ENCODE data around the gene SYT15.
"Not testable (repeated sequence)": the region's sequence is repeated elsewhere in the genome, so short reads cannot be mapped to it uniquely, and the experiment has no call there.

SYT15 gene

DNA sequence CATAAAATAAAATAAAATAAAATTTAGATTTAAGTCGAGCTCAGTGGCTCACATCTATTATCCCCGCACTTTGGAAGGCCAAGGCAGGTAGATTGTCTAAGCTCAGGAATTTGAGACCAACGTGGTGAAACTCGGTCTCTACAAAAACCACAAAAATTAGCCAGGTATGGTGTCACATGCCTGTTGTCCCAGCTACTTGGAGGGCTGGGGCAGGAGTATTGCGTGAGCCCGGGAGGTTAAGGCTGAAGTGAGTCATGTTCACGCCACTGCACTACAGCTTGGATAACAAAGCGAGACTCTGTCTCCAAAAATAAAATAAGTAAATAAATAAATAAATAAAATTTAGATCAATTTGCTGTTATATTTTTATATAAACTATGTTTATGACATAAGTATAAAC lies 12.1 kb downstream of the SYT15 start:
- DNase-seq; H3K4me1 ChIP-seq (ENCODE audit: low read length); H2AFZ ChIP-seq (ENCODE audit: low read length); H4K20me1 ChIP-seq (ENCODE audit: insufficient read depth, low read length); H3K36me3 ChIP-seq (replicated peaks; ENCODE audit: insufficient read depth, low read length); H3K9me2 ChIP-seq (replicated peaks; ENCODE audit: insufficient read depth, low read length); H3K9ac ChIP-seq (ENCODE audit: low read length); H3K9me3 ChIP-seq (replicated peaks; ENCODE audit: insufficient read depth, low read length); H3K4me3 ChIP-seq (ENCODE audit: low read length); H3F3A ChIP-seq (ENCODE audit: insufficient read depth, low read length); H3K27ac ChIP-seq (ENCODE audit: low read length); H3K27me3 ChIP-seq (replicated peaks; ENCODE audit: insufficient read depth, low read length); H3K79me2 ChIP-seq (ENCODE audit: low read length); H3K4me2 ChIP-seq (ENCODE audit: low read depth, low read length): not testable (repeated sequence)

- H3K4me3 ChIP-seq (ENCODE audit: low read length); H3K36me3 ChIP-seq (replicated peaks; ENCODE audit: insufficient read depth, low read length); H3K27ac ChIP-seq (ENCODE audit: low read length); H3K4me1 ChIP-seq (ENCODE audit: low read length); H3K79me2 ChIP-seq (ENCODE audit: low read length); H3K27me3 ChIP-seq (replicated peaks; ENCODE audit: insufficient read depth, low read length); DNase-seq; H2AFZ ChIP-seq (ENCODE audit: low read length); H3K9me2 ChIP-seq (replicated peaks; ENCODE audit: insufficient read depth, low read length); H3K9ac ChIP-seq (ENCODE audit: low read length); H3K9me3 ChIP-seq (replicated peaks; ENCODE audit: insufficient read depth, low read length); H3K4me2 ChIP-seq (ENCODE audit: low read depth, low read length); H3F3A ChIP-seq (ENCODE audit: insufficient read depth, low read length); H4K20me1 ChIP-seq (ENCODE audit: insufficient read depth, low read length): not testable (repeated sequence)
These were observed 14.4 kb downstream of the SYT15 start for GRCh38 chr10:46593307-46593706.

DNA sequence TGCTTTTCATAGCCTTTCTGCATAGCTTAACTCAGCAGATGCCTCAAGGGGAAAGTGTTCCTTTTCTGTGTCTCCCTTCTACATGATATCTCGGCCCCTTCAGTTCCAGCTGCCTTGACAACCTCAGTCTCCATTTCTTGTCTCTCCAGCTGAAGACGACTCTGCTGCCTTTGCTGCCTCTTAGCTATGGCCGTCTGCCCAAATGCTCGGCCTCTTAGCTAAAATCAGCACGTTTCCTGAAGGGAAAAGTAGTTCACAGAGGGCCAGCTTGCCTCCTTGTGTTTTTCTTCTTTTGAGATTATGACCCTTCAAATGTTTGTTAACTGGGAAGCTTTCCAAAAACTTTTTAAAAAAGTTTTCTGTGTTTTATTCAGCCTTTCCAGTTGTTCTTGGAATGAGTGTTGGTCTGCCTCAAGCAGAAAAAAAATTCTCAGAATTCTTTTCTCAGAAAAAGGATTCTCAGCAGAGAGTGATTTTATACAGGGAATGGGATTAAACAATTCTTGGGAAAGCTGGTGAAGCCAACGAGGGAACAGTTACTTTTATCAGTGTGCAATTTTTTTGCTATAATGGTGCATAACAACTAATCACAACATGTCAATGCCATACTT lies 15.6 kb downstream of the SYT15 start:
- H3K9ac ChIP-seq (ENCODE audit: low read length); H4K20me1 ChIP-seq (ENCODE audit: insufficient read depth, low read length); H3F3A ChIP-seq (ENCODE audit: insufficient read depth, low read length); H3K4me1 ChIP-seq (ENCODE audit: low read length); H3K27ac ChIP-seq (ENCODE audit: low read length); H3K79me2 ChIP-seq (ENCODE audit: low read length); H2AFZ ChIP-seq (ENCODE audit: low read length); H3K9me3 ChIP-seq (replicated peaks; ENCODE audit: insufficient read depth, low read length); H3K9me2 ChIP-seq (replicated peaks; ENCODE audit: insufficient read depth, low read length); H3K4me2 ChIP-seq (ENCODE audit: low read depth, low read length); H3K27me3 ChIP-seq (replicated peaks; ENCODE audit: insufficient read depth, low read length); H3K4me3 ChIP-seq (ENCODE audit: low read length); DNase-seq; H3K36me3 ChIP-seq (replicated peaks; ENCODE audit: insufficient read depth, low read length): not testable (repeated sequence)

- DNase-seq; H3K36me3 ChIP-seq (replicated peaks; ENCODE audit: insufficient read depth, low read length); H3K9ac ChIP-seq (ENCODE audit: low read length); H3K9me3 ChIP-seq (replicated peaks; ENCODE audit: insufficient read depth, low read length); H3K9me2 ChIP-seq (replicated peaks; ENCODE audit: insufficient read depth, low read length); H3K4me2 ChIP-seq (ENCODE audit: low read depth, low read length); H3K4me1 ChIP-seq (ENCODE audit: low read length); H3K4me3 ChIP-seq (ENCODE audit: low read length); H2AFZ ChIP-seq (ENCODE audit: low read length); H3K79me2 ChIP-seq (ENCODE audit: low read length); H4K20me1 ChIP-seq (ENCODE audit: insufficient read depth, low read length); H3K27me3 ChIP-seq (replicated peaks; ENCODE audit: insufficient read depth, low read length); H3F3A ChIP-seq (ENCODE audit: insufficient read depth, low read length); H3K27ac ChIP-seq (ENCODE audit: low read length): not testable (repeated sequence)
These were observed 17.6 kb downstream of the SYT15 start for GRCh38 chr10:46596570-46596969.

DNA sequence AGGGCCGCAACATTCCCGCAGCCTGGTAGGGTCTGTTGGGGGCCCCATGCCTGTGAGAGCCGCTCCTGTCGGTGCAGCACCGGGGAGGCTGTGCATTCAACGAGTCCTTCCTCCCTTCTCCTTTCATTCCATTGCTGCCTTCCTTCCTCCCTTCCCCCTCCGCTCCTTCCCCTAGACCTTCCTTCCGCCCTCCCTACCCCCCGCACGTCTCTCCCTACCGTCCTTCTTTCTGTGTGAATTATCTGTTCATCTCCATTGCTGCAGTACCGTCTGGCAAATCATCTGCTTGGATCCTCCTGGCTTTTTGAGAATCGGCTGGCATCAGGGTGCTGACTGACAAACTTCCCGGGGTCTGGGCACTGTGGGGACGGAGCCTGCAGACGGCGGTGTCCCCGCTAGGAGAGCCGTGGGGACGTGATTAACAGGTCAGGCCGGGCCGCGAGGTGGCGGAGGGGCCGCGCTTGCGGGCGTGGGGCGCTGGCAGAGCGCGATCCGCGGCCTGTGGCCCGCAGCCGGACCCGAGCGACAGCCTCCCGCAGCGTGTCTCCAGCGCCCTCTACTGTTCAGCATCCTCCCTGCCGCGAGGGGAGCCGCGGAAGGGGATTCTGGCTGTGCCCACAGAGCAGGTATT lies 18.8 kb downstream of the SYT15 start:
- H3K9me3 ChIP-seq (replicated peaks; ENCODE audit: insufficient read depth, low read length); H3K27ac ChIP-seq (ENCODE audit: low read length); H4K20me1 ChIP-seq (ENCODE audit: insufficient read depth, low read length); DNase-seq; H3K79me2 ChIP-seq (ENCODE audit: low read length); H3K9me2 ChIP-seq (replicated peaks; ENCODE audit: insufficient read depth, low read length); H3K27me3 ChIP-seq (replicated peaks; ENCODE audit: insufficient read depth, low read length); H3K36me3 ChIP-seq (replicated peaks; ENCODE audit: insufficient read depth, low read length); H3F3A ChIP-seq (ENCODE audit: insufficient read depth, low read length); H3K4me1 ChIP-seq (ENCODE audit: low read length); H2AFZ ChIP-seq (ENCODE audit: low read length); H3K4me2 ChIP-seq (ENCODE audit: low read depth, low read length); H3K4me3 ChIP-seq (ENCODE audit: low read length); H3K9ac ChIP-seq (ENCODE audit: low read length): not testable (repeated sequence)

GRCh38 chr10:46600516-46600915 lies 21.6 kb downstream of the SYT15 start:
- DNase-seq; H3K4me3 ChIP-seq (ENCODE audit: low read length); H3K9me2 ChIP-seq (replicated peaks; ENCODE audit: insufficient read depth, low read length); H3K36me3 ChIP-seq (replicated peaks; ENCODE audit: insufficient read depth, low read length); H3K4me1 ChIP-seq (ENCODE audit: low read length); H3K4me2 ChIP-seq (ENCODE audit: low read depth, low read length); H3K27me3 ChIP-seq (replicated peaks; ENCODE audit: insufficient read depth, low read length); H3K79me2 ChIP-seq (ENCODE audit: low read length); H3K9me3 ChIP-seq (replicated peaks; ENCODE audit: insufficient read depth, low read length); H3K27ac ChIP-seq (ENCODE audit: low read length); H3K9ac ChIP-seq (ENCODE audit: low read length); H4K20me1 ChIP-seq (ENCODE audit: insufficient read depth, low read length); H3F3A ChIP-seq (ENCODE audit: insufficient read depth, low read length); H2AFZ ChIP-seq (ENCODE audit: low read length): not testable (repeated sequence)

DNA sequence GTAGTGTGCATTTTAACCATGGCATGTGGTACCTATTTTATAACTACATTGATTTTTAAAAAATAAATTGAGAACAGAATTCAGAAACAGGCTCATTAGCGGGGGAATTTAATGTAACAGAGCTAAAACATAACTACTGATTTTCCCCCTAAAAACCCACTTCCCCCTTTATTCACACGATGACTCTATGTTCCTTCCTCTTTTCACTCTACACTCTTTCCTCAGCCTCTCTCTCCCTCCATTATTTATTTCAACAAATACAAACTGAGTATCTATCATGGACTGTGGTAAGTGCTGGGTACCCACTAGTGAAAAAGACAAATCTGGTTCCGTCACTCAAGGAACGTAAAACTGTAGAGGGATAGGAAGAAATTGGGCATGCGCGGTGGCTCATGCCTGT lies 36.6 kb downstream of the SYT15 start:
- H3F3A ChIP-seq (ENCODE audit: insufficient read depth, low read length); H3K9me2 ChIP-seq (replicated peaks; ENCODE audit: insufficient read depth, low read length); H3K79me2 ChIP-seq (ENCODE audit: low read length); H3K27ac ChIP-seq (ENCODE audit: low read length); H3K4me2 ChIP-seq (ENCODE audit: low read depth, low read length); H3K9me3 ChIP-seq (replicated peaks; ENCODE audit: insufficient read depth, low read length); H3K4me1 ChIP-seq (ENCODE audit: low read length); H4K20me1 ChIP-seq (ENCODE audit: insufficient read depth, low read length); H3K9ac ChIP-seq (ENCODE audit: low read length); H3K36me3 ChIP-seq (replicated peaks; ENCODE audit: insufficient read depth, low read length); H2AFZ ChIP-seq (ENCODE audit: low read length); H3K27me3 ChIP-seq (replicated peaks; ENCODE audit: insufficient read depth, low read length); DNase-seq; H3K4me3 ChIP-seq (ENCODE audit: low read length): not testable (repeated sequence)

- not testable (repeated sequence) for DNase-seq; H3F3A ChIP-seq (ENCODE audit: insufficient read depth, low read length); H3K9me2 ChIP-seq (replicated peaks; ENCODE audit: insufficient read depth, low read length); H3K4me1 ChIP-seq (ENCODE audit: low read length); H3K4me3 ChIP-seq (ENCODE audit: low read length); H4K20me1 ChIP-seq (ENCODE audit: insufficient read depth, low read length); H3K79me2 ChIP-seq (ENCODE audit: low read length); H3K9me3 ChIP-seq (replicated peaks; ENCODE audit: insufficient read depth, low read length); H3K36me3 ChIP-seq (replicated peaks; ENCODE audit: insufficient read depth, low read length); H3K9ac ChIP-seq (ENCODE audit: low read length); H3K4me2 ChIP-seq (ENCODE audit: low read depth, low read length); H3K27ac ChIP-seq (ENCODE audit: low read length); H3K27me3 ChIP-seq (replicated peaks; ENCODE audit: insufficient read depth, low read length); H2AFZ ChIP-seq (ENCODE audit: low read length)
These were observed 37.3 kb downstream of the SYT15 start for GRCh38 chr10:46616227-46616626.

Data from MM.1S (cell line).